BE2C (cell line): Measurements from ENCODE around the gene LRG1.

Source experiments
- DNase-seq: peaks from one replicate; pipeline ENCODE4 v3.0.0-alpha.2; 2020
- H3K27me3 ChIP-seq: fragments of 250-450 bp; sonication (Bioruptor Pico); 2 replicates; pipeline ENCODE4 v1.5.1; 2020; ENCODE audit warnings: mild to moderate bottlenecking
- H3K36me3 ChIP-seq: fragments of 250-450 bp; sonication (Bioruptor Pico); 2 replicates; pipeline ENCODE4 v1.5.1; 2020; ENCODE audit warnings: mild to moderate bottlenecking
- H3K4me1 ChIP-seq: fragments of 250-450 bp; sonication (Bioruptor Pico); 2 replicates; pipeline ENCODE4 v1.5.1; 2020
- H3K4me3 ChIP-seq: 2 replicates; pipeline ENCODE4 v1.5.1; 2011; ENCODE audit warnings: low read depth, low read length
- H3K9me3 ChIP-seq: fragments of 250-450 bp; sonication (Bioruptor Pico); 2 replicates; pipeline ENCODE4 v1.5.1; 2020
- TF ChIP-seq, protein P1 (sequence below): IDR thresholded peaks from 2 replicates; pipeline ENCODE4 v1.5.1; 2012; ENCODE audit warnings: mild to moderate bottlenecking, low read depth, low read length

LRG1 gene

DNA sequence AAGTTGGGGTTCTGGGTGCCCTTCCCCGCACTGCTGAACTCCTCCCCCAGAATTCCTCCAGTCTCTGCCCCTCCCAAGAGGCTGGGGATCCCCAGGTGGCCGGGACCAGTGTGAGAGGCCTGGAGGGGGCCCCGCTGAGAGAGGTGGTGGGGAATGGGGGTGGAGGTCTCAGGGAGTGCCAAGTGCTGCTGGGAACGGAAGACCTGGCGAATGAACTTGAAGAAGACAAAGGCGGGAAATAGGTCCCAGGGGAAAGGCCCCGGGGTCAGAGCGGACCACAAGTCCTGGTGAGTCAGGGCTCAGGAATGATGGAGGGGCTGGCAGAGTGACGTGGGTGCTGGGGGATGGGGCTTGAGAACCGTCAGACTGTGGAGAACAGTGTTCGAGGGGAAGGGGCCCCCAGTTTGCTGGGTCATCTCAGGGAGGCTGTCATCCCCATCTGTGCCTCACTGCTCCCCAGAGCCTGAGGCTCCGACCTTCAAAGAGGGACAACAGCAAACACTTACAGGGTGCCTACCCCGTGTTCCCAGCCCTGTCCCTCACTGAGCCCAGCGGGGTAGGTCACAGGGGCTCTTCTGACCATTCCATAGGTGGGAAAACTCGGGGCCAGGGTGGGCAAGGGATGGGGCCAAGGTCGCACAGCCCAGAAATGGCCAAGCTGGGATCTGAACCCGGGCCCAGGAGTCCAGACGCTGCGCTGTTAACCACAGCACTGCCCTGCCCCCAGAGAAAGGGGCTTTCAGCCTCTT lies 35.6 kb upstream of the LRG1 start:
- no peak overlapping the region for H3K4me3 ChIP-seq
- H3K9me3 ChIP-seq = no peaks in the 10 kb centered on the region
- no peaks in the 10 kb centered on the region for H3K36me3 ChIP-seq
- peak; percentile 66 for DNase-seq
- TF ChIP-seq, protein P1, sequence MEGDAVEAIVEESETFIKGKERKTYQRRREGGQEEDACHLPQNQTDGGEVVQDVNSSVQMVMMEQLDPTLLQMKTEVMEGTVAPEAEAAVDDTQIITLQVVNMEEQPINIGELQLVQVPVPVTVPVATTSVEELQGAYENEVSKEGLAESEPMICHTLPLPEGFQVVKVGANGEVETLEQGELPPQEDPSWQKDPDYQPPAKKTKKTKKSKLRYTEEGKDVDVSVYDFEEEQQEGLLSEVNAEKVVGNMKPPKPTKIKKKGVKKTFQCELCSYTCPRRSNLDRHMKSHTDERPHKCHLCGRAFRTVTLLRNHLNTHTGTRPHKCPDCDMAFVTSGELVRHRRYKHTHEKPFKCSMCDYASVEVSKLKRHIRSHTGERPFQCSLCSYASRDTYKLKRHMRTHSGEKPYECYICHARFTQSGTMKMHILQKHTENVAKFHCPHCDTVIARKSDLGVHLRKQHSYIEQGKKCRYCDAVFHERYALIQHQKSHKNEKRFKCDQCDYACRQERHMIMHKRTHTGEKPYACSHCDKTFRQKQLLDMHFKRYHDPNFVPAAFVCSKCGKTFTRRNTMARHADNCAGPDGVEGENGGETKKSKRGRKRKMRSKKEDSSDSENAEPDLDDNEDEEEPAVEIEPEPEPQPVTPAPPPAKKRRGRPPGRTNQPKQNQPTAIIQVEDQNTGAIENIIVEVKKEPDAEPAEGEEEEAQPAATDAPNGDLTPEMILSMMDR = no peak
- peaks cover 49% of the 10 kb centered on the region for H3K27me3 ChIP-seq
- H3K4me1 ChIP-seq = no peaks in the 10 kb centered on the region

DNA sequence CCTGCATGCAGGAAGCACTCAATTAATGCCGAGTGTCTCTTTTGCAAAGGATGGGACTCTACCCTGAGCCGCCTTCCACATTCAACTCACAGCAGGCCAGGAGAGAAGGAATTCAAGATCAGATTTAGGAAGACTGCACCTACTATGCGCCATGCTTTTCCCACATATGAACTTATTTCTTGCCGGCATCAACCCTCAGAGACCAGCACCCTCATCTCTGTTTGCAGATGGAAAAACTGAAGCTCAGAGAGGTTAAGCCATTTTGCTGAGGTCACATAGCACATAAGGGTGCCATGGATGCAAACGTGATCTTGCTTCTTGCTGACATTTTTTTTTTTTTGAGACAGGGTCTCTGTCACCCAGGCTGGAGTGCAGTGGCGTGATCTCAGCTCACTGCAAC lies 33.8 kb upstream of the LRG1 start:
- TF ChIP-seq, protein P1 = no peak
- peaks cover 31% of the 10 kb centered on the region for H3K27me3 ChIP-seq
- no peaks in the 10 kb centered on the region for H3K36me3 ChIP-seq
- no peak for DNase-seq
- no peak overlapping the region for H3K4me3 ChIP-seq
- H3K4me1 ChIP-seq = no peaks in the 10 kb centered on the region
- H3K9me3 ChIP-seq = no peaks in the 10 kb centered on the region

DNA sequence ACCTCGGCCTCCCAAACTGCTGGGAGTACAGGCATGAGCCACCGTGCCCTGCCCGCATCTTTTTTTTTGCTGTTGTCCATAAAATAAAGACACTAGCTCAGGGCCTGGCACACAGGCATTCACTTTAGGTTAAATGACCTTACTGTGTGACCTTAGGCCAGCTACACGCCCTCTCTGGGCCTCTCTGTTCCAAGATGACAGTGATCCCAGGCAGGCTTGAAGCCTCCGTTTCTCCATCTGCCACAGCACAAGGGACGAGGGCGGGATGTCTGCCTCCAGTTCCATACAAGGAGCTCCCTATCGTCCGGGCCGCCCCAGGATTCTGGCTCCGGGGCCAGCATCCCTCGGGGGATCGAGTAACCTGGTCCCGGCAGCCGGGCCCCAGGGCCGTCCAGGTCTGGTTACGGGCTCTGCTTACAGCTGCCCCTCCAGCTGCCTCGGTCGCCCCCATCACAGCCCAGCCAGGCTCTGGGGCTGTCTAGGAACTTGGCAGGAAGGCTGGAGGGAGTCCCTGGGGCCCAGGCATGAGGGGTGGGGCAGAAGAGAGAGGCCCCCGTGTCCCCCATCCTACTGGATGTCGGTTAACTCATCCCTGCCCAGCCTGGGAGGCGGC lies 31.6 kb upstream of the LRG1 start:
- TF ChIP-seq, protein P1 = no peak
- Histone ChIP-seq H3K4me1 (no peaks in the 10 kb centered on the region), H3K4me3 (no peak overlapping the region), H3K27me3 (peaks cover 22% of the 10 kb centered on the region), H3K36me3 (no peaks in the 10 kb centered on the region), H3K9me3 (no peaks in the 10 kb centered on the region)
- DNase-seq = peak; percentile 45

DNA sequence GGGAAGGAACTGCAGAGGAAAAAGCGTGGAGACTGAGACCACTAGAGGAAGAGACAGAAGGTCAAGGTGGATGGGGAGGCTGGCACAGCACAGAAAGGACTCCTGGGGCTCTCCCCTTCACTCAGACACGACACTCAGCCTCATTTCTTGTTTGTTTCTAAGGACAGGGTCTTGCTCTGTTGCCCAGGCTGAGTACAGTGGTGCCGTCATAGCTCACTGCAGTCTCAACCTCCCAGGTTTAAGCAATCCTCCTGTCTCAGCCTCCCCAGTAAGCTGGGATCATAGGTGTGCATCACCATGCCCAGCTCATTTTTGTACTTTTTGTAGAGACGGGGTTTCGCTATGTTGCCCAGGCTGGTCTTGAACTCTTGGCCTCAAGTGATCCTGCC lies 31.1 kb upstream of the LRG1 start:
- Histone ChIP-seq H3K27me3 (peaks cover 27% of the 10 kb centered on the region), H3K9me3 (no peaks in the 10 kb centered on the region), H3K4me1 (no peaks in the 10 kb centered on the region), H3K4me3 (no peak overlapping the region), H3K36me3 (no peaks in the 10 kb centered on the region)
- TF ChIP-seq, protein P1 = no peak
- no peak for DNase-seq

DNA sequence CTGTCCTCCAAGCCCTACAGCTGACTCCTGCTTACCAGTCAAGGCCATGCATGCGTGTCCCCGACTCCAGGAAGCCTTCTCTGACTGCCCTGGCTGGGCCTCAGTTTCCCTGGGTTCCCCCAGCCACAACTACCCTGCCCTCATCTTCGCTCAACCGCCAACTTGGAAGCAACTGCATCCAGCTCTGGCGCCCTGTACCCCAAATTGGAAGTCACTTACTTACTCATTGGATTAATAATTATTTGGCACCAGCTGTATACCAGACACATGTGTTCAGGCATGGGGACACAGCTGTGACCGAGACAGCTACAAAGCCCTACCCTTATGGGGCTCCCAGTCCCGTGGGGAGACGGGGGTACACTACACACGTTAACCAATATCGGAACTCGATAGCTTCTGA lies 30.6 kb upstream of the LRG1 start:
- DNase-seq = no peak
- TF ChIP-seq, protein P1 = no peak
- H3K36me3 ChIP-seq = no peaks in the 10 kb centered on the region
- H3K4me3 ChIP-seq = no peak overlapping the region
- H3K4me1 ChIP-seq = no peaks in the 10 kb centered on the region
- no peaks in the 10 kb centered on the region for H3K9me3 ChIP-seq
- peaks cover 26% of the 10 kb centered on the region for H3K27me3 ChIP-seq

DNA sequence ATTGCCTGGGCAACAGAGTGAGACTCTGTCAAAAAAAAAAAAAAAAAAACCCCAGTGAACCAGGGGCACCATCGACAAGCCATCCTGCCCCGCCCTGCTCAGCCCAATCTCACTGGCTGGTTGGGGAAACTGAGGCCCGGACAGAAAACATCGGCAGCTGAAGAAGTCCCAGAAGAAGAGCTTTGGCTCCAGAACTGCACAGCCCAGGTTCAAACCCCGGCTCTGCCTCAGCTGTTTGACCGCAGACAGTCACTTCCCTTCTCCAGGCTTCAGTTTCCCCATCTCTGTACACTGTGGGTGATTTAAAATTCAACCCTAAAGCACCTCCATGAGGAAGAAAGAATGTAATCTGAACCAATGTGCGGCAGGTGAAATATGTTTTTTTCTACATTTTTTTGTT lies 29.1 kb upstream of the LRG1 start:
- no peaks in the 10 kb centered on the region for H3K9me3 ChIP-seq
- no peak overlapping the region for H3K4me3 ChIP-seq
- no peaks in the 10 kb centered on the region for H3K36me3 ChIP-seq
- peaks cover 24% of the 10 kb centered on the region for H3K27me3 ChIP-seq
- H3K4me1 ChIP-seq = no peaks in the 10 kb centered on the region
- DNase-seq = no peak
- TF ChIP-seq, protein P1 = no peak
